Measurements from ENCODE around the gene FGD4. TPM values are rescaled to one million over a fixed set of nuclear protein-coding genes. Genes with fewer than 3 reads are reported as not detected.

Gene FGD4
- total and polyA plus RNA-seq, 3 experiments from 2014 or later, result 0.64 to 1.4 (median 1.4) TPM

DNA sequence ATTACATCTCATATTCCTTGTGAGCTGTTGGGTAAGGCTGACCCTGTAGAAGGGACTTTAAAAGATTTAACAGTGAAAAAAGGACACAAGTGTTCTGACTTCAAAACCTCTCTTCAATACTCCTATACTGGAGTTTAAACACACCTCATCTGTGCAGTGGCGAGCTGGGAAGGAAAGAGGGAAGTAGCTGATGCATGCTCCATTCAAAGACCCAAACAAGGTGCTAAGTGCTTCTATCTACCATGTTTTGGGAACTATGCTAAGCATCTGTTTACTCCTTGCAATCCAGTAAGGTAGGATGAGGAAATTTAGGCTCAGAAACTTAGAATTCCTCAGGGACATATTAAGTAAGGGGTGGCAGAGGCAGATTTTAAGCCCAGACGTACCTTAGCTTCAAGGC is 263.3 kb downstream of the FGD4 start:
- Mint-ChIP-seq H3K4me3 (no peak overlapping the region), H3K27me3 (no peaks in the 10 kb centered on the region), H3K4me1 (no peaks in the 10 kb centered on the region), H3K36me3 (peaks cover 0 to 3% (median 0%) of the 10 kb centered on the region in 3 donors), H3K9me3 (no peaks in the 10 kb centered on the region), H3K27ac (no peak overlapping the region)
- no peaks in the 10 kb centered on the region for H3K4me1 ChIP-seq (ENCODE audit: insufficient read depth, low read length)
- ChIA-PET CTCF (no interaction called here), POLR2A (interaction anchor here (0.6 kb wide), 1 partner anchor 39 kb away, joined by 3 read pairs; no protein-coding TSS in a partner anchor)
- no peak overlapping the region for H3K27ac ChIP-seq (ENCODE audit: low read depth, low read length)
- H3K27me3 ChIP-seq (ENCODE audit: insufficient read depth, low read length, poor library complexity, severe bottlenecking), result no peaks in the 10 kb centered on the region
- H3K9me3 ChIP-seq (ENCODE audit: low read length), result no peaks in the 10 kb centered on the region
- H3K4me3 ChIP-seq (ENCODE audit: low read length), result no peak overlapping the region
- no peak for DNase-seq
- H3K36me3 ChIP-seq (ENCODE audit: insufficient read depth, low read length), result no peaks in the 10 kb centered on the region

DNA sequence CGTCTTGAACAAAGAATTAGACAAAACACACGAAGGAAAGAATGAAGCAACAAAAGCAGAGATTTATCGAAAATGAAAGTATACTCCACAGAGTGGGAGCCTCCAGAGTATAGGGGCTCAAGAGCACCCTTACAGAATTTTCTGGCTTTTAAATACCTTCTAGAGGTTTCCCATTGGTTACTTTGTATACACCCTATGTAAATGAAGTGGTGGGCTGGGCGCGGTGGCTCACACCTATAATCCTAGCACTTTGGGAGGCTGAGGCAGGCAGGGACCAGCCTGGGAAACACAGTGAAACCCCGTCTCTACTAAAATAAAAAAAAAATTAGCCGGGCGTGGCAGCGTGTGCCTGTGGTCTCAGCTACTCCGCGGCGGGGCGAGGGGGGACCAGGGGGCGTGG is 266.7 kb downstream of the FGD4 start:
- peaks cover 4 to 11% of the 10 kb centered on the region in 2 donors for H3K27me3 Mint-ChIP-seq
- POLR2A ChIA-PET, result no interaction called here
- no peaks in the 10 kb centered on the region for H3K36me3 ChIP-seq (ENCODE audit: insufficient read depth, low read length)
- H3K36me3 Mint-ChIP-seq, result peaks cover 0 to 7% (median 0%) of the 10 kb centered on the region in 3 donors
- no peak overlapping the region for H3K4me3 ChIP-seq (ENCODE audit: low read length)
- no peaks in the 10 kb centered on the region for H3K4me1 Mint-ChIP-seq
- H3K4me3 Mint-ChIP-seq, result peak overlapping the region in 4 of 7 donors; percentile 19 to 77 (median 32)
- no peak overlapping the region for H3K27ac ChIP-seq (ENCODE audit: low read depth, low read length)
- H3K9me3 ChIP-seq (ENCODE audit: low read length), result no peaks in the 10 kb centered on the region
- H3K4me1 ChIP-seq (ENCODE audit: insufficient read depth, low read length), result no peaks in the 10 kb centered on the region
- no peaks in the 10 kb centered on the region for H3K27me3 ChIP-seq (ENCODE audit: insufficient read depth, low read length, poor library complexity, severe bottlenecking)
- CTCF ChIA-PET, result interaction anchor here (1.2 kb wide), 1 partner anchor 12 kb away, joined by 3 read pairs; no protein-coding TSS in a partner anchor
- DNase-seq, result no peak
- peaks cover 0 to 17% (median 13%) of the 10 kb centered on the region in 5 donors for H3K9me3 Mint-ChIP-seq
- no peak overlapping the region for H3K27ac Mint-ChIP-seq

DNA sequence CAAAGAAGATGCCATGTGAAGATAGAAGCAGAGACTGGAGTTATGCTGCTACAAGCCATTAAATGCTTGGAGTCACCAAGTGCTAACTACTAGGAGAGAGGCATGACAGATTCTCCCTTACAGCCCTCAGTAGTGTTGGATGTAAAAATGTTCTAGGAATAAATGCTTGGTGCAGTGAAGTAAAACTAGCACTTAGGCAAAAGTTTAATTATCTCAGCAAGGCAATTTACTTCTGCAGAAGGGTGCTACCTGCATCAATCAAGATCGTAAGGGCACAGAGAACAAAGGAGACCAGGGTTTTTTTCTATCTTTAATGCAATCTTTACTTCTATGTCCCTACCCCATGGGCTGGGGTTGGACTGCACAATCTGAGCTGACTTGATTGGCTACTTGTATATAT is 270.2 kb downstream of the FGD4 start:
- Mint-ChIP-seq H3K27me3 (peaks cover 5 to 16% of the 10 kb centered on the region in 2 donors), H3K4me3 (no peak overlapping the region), H3K36me3 (peaks cover 0 to 7% (median 0%) of the 10 kb centered on the region in 3 donors)

DNA sequence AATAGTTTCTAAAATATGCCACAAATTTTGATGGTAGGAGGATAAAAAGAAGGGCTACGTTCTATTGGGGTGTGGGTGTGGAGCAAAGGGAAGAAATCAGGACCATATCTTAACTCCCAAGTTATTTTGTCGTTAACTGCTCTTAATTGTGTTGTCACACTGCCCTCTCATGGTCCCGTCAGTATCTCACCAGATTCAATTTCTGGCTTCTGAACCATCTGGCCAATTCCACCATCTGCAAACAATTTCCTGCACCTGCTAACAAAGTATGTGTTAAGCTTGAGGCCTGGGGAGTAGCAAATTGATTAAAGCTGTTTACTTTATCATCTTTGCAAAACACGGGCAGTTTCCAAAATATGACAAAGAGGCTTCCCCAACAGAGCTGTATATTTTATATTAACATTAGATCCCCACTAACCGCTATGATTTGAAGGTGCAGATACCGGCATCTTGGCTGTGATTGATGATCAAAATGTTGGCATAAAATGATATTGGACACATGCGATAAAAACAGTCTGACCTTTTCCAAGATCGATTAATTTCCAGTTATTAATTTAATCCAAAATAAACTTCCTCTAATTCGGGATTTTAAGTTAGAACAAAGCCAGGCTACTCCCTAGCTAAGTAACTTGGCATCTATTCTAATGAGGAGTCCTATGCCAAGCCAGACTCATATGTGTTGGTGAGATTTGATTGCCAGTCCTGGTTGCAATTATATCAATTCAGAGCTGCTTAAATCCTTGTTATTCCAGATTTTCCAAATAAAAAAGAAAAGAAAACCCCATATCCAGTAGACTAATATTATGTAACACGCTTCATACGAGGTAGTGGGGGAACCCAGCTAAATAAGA is 272.8 kb downstream of the FGD4 start:
- Histone ChIP-seq H3K27me3 (ENCODE audit: insufficient read depth, low read length, poor library complexity, severe bottlenecking) (no peaks in the 10 kb centered on the region), H3K36me3 (ENCODE audit: insufficient read depth, low read length) (no peaks in the 10 kb centered on the region), H3K9me3 (ENCODE audit: low read length) (no peaks in the 10 kb centered on the region), H3K27ac (ENCODE audit: low read depth, low read length) (no peak overlapping the region), H3K4me1 (ENCODE audit: insufficient read depth, low read length) (no peaks in the 10 kb centered on the region), H3K4me3 (ENCODE audit: low read length) (no peak overlapping the region)
- no peaks in the 10 kb centered on the region for H3K4me1 Mint-ChIP-seq
- no peak overlapping the region for H3K4me3 Mint-ChIP-seq
- peaks cover 5 to 16% of the 10 kb centered on the region in 2 donors for H3K27me3 Mint-ChIP-seq
- POLR2A ChIA-PET, result no interaction called here
- H3K36me3 Mint-ChIP-seq, result peaks cover 0 to 4% (median 0%) of the 10 kb centered on the region in 3 donors
- no peak for DNase-seq
- no peak overlapping the region for H3K27ac Mint-ChIP-seq
- peaks cover 0 to 17% (median 13%) of the 10 kb centered on the region in 5 donors for H3K9me3 Mint-ChIP-seq
- CTCF ChIA-PET, result no interaction called here

More for the DNA sequence above, 270.2 kb downstream of the FGD4 start:
- Histone ChIP-seq H3K9me3 (ENCODE audit: low read length) (no peaks in the 10 kb centered on the region), H3K27ac (ENCODE audit: low read depth, low read length) (no peak overlapping the region), H3K36me3 (ENCODE audit: insufficient read depth, low read length) (no peaks in the 10 kb centered on the region), H3K4me3 (ENCODE audit: low read length) (no peak overlapping the region), H3K4me1 (ENCODE audit: insufficient read depth, low read length) (no peaks in the 10 kb centered on the region), H3K27me3 (ENCODE audit: insufficient read depth, low read length, poor library complexity, severe bottlenecking) (no peaks in the 10 kb centered on the region)
- POLR2A ChIA-PET, result no interaction called here
- Mint-ChIP-seq H3K4me1 (no peaks in the 10 kb centered on the region), H3K9me3 (peaks cover 0 to 17% (median 13%) of the 10 kb centered on the region in 5 donors), H3K27ac (no peak overlapping the region)
- DNase-seq, result no peak
- CTCF ChIA-PET, result interaction anchor here (0.7 kb wide), 1 partner anchor 120 kb away, joined by 3 read pairs; no protein-coding TSS in a partner anchor

DNA sequence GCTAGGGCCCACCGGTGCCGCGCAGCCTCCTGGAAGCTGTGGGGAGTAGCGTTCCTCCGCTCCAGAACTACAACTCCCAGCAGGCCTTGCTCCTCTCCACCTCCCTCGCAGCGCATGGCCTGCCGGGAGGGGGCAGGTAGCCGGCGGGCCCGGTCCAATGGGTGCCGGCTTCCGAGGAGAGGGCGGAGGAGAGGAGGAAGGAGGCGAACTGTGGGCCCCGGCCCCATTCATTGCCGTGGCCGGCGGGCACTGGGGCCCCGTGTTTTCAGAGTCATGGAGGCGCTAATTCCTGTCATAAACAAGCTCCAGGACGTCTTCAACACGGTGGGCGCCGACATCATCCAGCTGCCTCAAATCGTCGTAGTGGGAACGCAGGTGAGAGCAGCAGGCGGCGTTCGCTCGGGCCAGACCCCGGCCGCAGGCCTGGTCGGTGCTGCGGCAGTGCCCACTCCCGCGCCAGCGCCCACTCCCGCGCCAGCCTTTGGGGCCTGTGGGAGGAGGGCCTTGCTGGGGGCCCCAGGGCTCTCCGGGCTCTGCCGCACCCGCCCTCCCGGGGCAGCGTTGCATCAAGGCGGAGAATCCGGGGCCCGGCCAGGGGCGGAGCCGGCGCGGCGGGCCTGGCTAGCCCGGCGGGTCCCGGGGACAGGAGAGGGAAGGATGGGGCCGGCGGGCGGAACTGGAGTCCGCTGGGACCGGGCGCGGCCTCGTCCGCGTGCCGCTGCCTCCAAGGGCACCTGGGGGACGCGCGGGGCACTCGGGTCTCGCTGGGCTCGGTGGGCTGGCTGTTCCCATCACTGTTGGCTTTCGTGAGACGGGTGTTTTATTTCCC is 279.9 kb downstream of the FGD4 start, which contains the start of gene DNM1L:
Gene DNM1L, plus strand, starts transcription at position 211 of the 829 bp plus-strand sequence. Its CDS starts 63 bp downstream, at position 274.
- no peaks in the 10 kb centered on the region for H3K9me3 ChIP-seq (ENCODE audit: low read length)
- ChIA-PET CTCF (interaction anchor here (0.6 to 2.2 kb wide), 3 partner anchors 76 to 1343 kb away, joined by 3 to 8 read pairs (median 4); partner anchors contain the start of genes ALG10 and YARS2), POLR2A (interaction anchor here (1.6 kb wide), 1 partner anchor 76 kb away, joined by 8 read pairs; the partner anchor contains the start of gene YARS2)
- no peaks in the 10 kb centered on the region for H3K27me3 ChIP-seq (ENCODE audit: insufficient read depth, low read length, poor library complexity, severe bottlenecking)
- peak within 1 kb of the TSS; percentile 68 for H3K4me3 ChIP-seq (ENCODE audit: low read length)
- Mint-ChIP-seq H3K4me3 (peak within 1 kb of the TSS; percentile 89 to 92 (median 91)), H3K36me3 (peaks cover 0 to 10% (median 4%) of the 10 kb centered on the region in 3 donors), H3K27ac (peak within 1 kb of the TSS; percentile 68 to 97 (median 94)), H3K27me3 (peaks cover 0 to 1% of the 10 kb centered on the region in 2 donors), H3K9me3 (no peaks in the 10 kb centered on the region), H3K4me1 (peaks cover 28 to 36% (median 29%) of the 10 kb centered on the region in 3 donors)
- peaks cover 15% of the 10 kb centered on the region for H3K4me1 ChIP-seq (ENCODE audit: insufficient read depth, low read length)
- peak within 1 kb of the TSS; percentile 78 for H3K27ac ChIP-seq (ENCODE audit: low read depth, low read length)
- no peaks in the 10 kb centered on the region for H3K36me3 ChIP-seq (ENCODE audit: insufficient read depth, low read length)
- DNase-seq, result peak; percentile 88 to 94 (median 91)

DNA sequence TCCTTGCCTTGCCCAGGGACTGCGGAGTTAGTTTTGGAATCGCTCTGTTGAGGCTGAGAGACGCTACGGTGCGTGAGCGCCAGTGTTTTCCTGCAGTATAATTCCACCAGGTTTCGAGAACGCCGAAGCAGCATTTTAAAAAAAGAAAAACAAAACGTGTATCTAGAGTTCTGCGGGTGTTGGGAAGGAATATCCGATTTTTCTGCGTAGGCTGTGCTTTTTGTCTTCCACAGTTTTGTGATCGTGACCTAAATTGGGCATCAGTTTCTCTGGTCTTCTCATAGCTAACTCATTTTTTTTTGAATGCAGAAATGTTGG is 280.5 kb downstream of the FGD4 start:
- ChIA-PET POLR2A (no interaction called here), CTCF (interaction anchor here (2.2 kb wide), 1 partner anchor 76 kb away, joined by 8 read pairs; the partner anchor contains the start of gene YARS2)
- Mint-ChIP-seq H3K9me3 (no peaks in the 10 kb centered on the region), H3K27ac (peak overlapping the region; percentile 68 to 97 (median 94)), H3K27me3 (peaks cover 0 to 1% of the 10 kb centered on the region in 2 donors), H3K36me3 (peaks cover 0 to 10% (median 4%) of the 10 kb centered on the region in 3 donors), H3K4me1 (peaks cover 28 to 36% (median 29%) of the 10 kb centered on the region in 3 donors), H3K4me3 (peak overlapping the region; percentile 89 to 92 (median 91))
- peak overlapping the region; percentile 68 for H3K4me3 ChIP-seq (ENCODE audit: low read length)
- H3K27me3 ChIP-seq (ENCODE audit: insufficient read depth, low read length, poor library complexity, severe bottlenecking), result no peaks in the 10 kb centered on the region
- DNase-seq, result no peak
- H3K4me1 ChIP-seq (ENCODE audit: insufficient read depth, low read length), result peaks cover 15% of the 10 kb centered on the region
- H3K36me3 ChIP-seq (ENCODE audit: insufficient read depth, low read length), result no peaks in the 10 kb centered on the region
- H3K9me3 ChIP-seq (ENCODE audit: low read length), result no peaks in the 10 kb centered on the region
- H3K27ac ChIP-seq (ENCODE audit: low read depth, low read length), result peak overlapping the region; percentile 78

DNA sequence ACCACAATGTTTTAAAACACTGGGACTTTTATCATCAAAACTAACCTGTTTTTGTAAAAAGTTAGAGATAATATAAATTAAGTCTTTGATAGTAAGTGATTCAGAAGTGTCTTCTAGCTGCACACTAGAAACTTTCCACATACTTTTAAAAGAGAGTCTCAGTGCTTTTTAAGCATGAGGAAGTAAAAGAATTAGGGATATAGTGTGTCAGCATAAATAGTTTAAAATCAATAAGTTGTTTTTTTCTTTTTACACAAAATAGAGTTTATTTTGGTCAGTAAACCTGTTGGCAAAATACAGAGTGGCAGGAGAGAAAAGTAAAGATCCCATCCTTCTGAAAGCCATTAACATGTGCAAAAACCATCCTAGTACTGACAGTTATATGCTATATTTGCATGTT is 281.4 kb downstream of the FGD4 start:
- ChIA-PET POLR2A (no interaction called here), CTCF (no interaction called here)
- H3K9me3 Mint-ChIP-seq, result no peaks in the 10 kb centered on the region

More for the DNA sequence above, 281.4 kb downstream of the FGD4 start:
- peaks cover 0 to 1% of the 10 kb centered on the region in 2 donors for H3K27me3 Mint-ChIP-seq
- no peaks in the 10 kb centered on the region for H3K27me3 ChIP-seq (ENCODE audit: insufficient read depth, low read length, poor library complexity, severe bottlenecking)
- peaks cover 3 to 15% (median 4%) of the 10 kb centered on the region in 3 donors for H3K36me3 Mint-ChIP-seq
- no peaks in the 10 kb centered on the region for H3K9me3 ChIP-seq (ENCODE audit: low read length)
- peak overlapping the region in 6 of 7 donors; percentile 89 to 92 (median 91) for H3K4me3 Mint-ChIP-seq
- H3K4me1 Mint-ChIP-seq, result peaks cover 29 to 39% (median 30%) of the 10 kb centered on the region in 3 donors
- H3K27ac Mint-ChIP-seq, result peak overlapping the region in 1 of 8 donors; percentile 68
- no peak for DNase-seq
- no peaks in the 10 kb centered on the region for H3K36me3 ChIP-seq (ENCODE audit: insufficient read depth, low read length)
- peaks cover 15% of the 10 kb centered on the region for H3K4me1 ChIP-seq (ENCODE audit: insufficient read depth, low read length)
- H3K27ac ChIP-seq (ENCODE audit: low read depth, low read length), result peak overlapping the region; percentile 78
- H3K4me3 ChIP-seq (ENCODE audit: low read length), result no peak overlapping the region

All from CD8-positive, alpha-beta memory T cell (primary cell).